HUES48 (cell line): ENCODE results near the gene EEIG1.

Experiments used
- H3K27ac ChIP-seq: one replicate; pipeline ENCODE4 v1.7.0; 2013; ENCODE audit warnings: low read depth, low read length, inconsistent platforms
- H3K27me3 ChIP-seq: 2 replicates; pipeline ENCODE4 v1.6.1; 2013; ENCODE audit warnings: mild to moderate bottlenecking, low read length; ENCODE audit not compliant: control insufficient read depth, insufficient read depth
- H3K36me3 ChIP-seq: 2 replicates; pipeline ENCODE4 v1.6.1; 2013; ENCODE audit warnings: low read length; ENCODE audit not compliant: control insufficient read depth, insufficient read depth
- H3K4me1 ChIP-seq: 2 replicates; pipeline ENCODE4 v1.6.1; 2013; ENCODE audit warnings: mild to moderate bottlenecking, low read length; ENCODE audit not compliant: control insufficient read depth, insufficient read depth
- H3K4me3 ChIP-seq: 2 replicates; pipeline ENCODE4 v1.5.1; 2013; ENCODE audit warnings: mild to moderate bottlenecking, low read depth, low read length
- H3K9ac ChIP-seq: 2 replicates; pipeline ENCODE4 v1.6.1; 2013; ENCODE audit warnings: mild to moderate bottlenecking, low read depth, low read length, moderate library complexity
- H3K9me3 ChIP-seq: 2 replicates; pipeline ENCODE4 v1.6.1; 2013; ENCODE audit warnings: low read length; ENCODE audit not compliant: control insufficient read depth, insufficient read depth

The EEIG1 gene

DNA sequence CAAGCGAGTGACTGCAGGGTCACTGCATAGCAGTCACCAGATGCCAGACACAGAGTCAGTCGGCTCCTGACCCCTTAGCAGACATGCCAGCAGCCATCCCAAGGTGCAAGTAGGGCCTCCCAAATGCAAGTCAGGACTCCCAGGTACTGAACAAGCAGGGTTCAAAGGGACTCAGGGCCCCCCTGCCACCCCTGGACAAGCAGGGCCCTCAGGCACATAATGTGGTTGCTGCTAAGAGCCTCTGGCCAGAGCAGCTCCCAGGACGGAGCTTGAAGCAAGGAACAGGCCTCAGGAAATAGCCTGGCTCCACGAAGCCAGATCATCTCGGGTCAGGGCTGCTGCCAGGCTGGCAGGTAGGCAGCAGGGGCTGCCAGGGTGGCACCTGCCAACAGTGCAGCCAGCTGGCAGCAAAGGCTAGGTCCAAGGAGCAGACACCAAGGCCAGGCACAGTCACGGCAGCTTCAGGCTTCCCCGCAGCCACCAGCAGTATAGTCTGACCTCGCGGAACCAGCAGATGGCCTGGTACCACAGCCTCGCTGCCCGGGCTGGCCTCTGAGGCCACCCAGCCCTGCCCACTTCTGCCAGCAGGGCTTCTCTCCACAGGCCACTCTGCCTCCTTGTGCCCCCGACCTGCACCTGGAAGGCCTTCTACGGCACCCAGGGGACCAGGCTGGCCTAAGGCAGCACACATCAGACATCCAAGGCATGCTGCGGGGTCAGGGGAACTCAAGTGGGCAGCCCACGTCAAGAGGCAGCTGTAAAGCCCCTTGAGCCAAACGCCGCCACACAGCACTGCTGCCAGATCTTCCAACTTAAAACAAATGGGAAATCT lies 7.4 kb downstream of the EEIG1 start:
- no peak overlapping the region for H3K4me3 ChIP-seq
- no peak overlapping the region for H3K27ac ChIP-seq
- no peaks in the 10 kb centered on the region for H3K9me3 ChIP-seq
- no peak overlapping the region; the same call in 1 of the 2 replicates for H3K9ac ChIP-seq
- H3K27me3 ChIP-seq = no peaks in the 10 kb centered on the region
- peaks cover 40% of the 10 kb centered on the region for H3K4me1 ChIP-seq
- H3K36me3 ChIP-seq = no peaks in the 10 kb centered on the region

DNA sequence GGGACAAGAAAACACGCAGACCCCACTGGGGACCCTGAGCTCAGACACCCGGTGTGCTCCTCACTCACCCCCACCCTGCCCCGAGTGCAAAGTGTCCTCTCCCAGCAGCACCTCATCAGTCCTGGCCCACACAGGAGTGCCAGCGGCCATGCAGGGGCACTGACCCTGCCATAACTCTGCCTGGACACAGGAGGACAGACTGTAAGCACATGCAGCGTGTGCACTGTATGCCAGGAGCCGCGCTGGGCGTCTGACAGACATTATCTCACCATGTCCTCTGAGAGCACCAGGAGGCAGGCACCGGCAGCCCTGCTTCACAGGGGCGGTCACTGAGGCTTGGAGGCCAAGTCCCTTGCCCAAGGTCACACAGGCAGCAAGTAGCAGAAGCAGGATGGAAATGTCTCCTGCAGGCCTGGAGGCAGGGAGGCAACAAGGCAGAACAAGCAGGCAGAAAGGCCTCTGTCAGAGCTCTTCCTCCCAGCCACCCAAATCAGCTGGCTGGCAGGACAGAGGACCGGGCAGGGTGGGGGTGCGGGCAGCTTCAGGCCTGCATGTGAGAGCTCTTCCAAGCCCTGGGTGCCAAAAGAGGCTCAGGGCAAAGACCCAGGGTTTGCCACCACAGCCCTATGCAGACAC lies 8.4 kb downstream of the EEIG1 start:
- Histone ChIP-seq H3K4me3 (no peak overlapping the region), H3K36me3 (no peaks in the 10 kb centered on the region), H3K27ac (peak overlapping the region; percentile 57), H3K9ac (peak overlapping the region; percentile 3; the same call in 1 of the 2 replicates), H3K4me1 (peaks cover 30% of the 10 kb centered on the region), H3K27me3 (no peaks in the 10 kb centered on the region), H3K9me3 (no peaks in the 10 kb centered on the region)

DNA sequence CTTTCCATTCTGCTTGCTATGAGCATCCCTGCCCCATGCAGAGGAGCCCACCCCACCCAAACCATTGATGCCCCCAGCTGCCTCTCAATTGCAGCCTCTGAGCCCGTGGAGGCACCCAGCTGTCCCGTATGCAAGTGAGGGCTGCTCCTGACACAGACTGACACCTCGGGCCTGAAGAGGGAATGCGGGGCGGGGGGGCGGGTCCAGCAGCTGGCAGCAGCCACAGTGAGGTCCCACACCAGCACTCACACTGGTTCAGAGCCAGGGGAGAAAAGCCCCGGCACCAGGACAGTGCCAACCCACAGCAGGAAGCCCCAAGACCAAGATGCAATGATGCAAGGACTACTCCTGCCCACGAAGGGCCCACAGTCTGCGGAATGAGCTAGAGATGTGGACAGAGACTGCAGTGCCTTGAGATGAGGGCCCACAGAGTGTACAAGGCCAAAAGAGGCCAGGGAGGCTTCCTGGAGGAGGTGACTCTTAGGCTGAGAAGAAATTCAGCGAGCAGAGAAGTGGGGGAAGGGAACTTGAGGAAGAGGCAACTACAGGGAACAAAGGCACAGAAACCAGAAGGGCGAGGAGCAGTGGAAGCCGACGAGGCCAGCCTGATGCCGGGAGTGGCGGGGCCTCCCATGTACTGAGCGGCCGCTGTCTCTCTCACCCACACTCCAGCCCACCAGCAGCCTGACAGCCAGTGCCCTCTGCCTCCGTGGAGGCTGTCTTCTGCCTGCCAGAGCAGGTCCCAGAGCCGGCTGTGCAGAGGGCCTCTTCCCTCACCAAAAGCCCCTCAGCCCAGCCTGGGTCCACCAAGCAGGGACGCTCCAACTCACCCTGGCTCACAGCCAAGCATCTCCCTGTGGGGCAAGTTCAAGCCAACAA lies 9.2 kb downstream of the EEIG1 start:
- Histone ChIP-seq H3K27ac (peak overlapping the region; percentile 72), H3K9ac (no peak overlapping the region; the same call in 1 of the 2 replicates), H3K9me3 (no peaks in the 10 kb centered on the region), H3K4me1 (peaks cover 31% of the 10 kb centered on the region), H3K4me3 (no peak overlapping the region), H3K36me3 (no peaks in the 10 kb centered on the region), H3K27me3 (no peaks in the 10 kb centered on the region)

DNA sequence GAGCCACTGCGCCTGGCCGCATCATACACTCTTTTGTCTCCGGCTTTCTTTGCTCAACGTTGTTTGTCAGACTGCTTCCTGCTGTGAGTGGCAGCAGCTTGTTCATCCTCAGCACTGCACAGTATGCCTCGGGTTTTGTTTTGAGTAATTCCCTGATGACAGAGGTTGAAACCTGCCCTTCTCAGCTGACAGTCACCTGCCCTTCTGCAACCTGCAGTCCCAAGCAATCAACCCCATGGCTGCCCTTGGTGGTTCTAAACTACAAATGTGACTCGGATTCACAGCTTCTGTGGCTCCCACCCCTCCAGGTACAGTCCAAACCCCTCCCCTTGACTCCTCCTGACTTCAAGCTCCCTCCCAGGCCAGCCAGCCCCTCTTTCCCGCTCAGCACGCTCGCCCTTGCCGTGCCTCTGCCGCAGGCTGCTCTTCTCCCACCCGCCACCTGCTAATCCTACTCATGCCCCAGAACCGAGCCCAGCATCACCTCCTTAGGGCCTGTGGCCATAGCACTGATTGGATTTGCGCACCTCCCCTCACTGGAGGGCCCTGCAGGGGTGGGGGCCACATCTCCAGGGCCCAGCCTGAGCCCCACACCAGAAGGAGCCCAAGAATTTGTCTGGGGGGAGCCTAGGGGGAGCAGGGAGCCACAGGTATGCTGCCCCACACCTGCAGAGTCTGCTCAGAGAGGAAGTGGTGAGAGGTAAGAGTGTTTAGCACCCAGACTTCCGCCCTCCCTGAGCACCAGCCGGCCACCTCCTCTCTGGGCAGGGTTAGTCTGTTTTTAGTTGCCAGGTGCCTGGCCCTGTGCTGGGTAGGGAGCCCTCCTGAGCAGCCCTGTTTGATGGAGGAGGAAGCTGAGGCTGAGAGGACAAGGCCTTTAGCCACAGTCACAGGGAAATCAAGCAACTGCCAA lies 10.1 kb downstream of the EEIG1 start:
- Histone ChIP-seq H3K36me3 (no peaks in the 10 kb centered on the region), H3K4me1 (peaks cover 33% of the 10 kb centered on the region), H3K9me3 (no peaks in the 10 kb centered on the region), H3K4me3 (no peak overlapping the region), H3K27ac (peak overlapping the region; percentile 72), H3K27me3 (no peaks in the 10 kb centered on the region), H3K9ac (no peak overlapping the region; the same call in 1 of the 2 replicates)

DNA sequence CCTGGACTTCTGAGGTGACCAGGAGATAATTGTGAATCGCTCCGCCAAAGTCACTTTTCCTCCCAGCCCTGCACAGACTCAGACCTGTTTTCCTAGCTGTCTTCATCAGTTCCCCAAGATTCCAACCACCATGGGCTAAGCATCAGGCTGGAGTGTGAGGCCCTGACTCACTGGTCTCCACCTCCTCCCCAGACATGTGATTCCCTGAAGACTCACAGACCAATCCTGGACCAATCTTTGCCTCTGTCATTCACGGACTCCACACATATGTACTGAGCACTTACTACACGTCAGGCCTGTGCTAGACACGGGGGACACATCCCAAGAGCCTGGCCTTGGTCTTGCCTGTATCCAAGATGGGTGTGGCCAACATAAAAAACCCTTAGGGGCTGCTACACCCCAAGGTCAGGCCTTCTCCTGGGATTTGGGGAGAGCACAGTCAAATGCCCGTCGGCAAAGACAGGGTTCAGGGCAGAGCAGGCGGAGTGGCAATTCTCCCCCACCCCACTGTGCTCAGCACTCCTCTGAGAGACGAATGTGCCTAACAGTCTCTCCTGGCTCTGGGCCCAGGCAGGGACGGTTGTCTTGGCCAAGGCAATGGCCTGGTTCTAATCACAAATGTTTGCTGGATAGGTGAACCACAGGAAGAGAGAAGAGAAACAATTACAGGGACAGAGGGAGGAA lies 11.9 kb downstream of the EEIG1 start:
- no peaks in the 10 kb centered on the region for H3K27me3 ChIP-seq
- no peak overlapping the region for H3K27ac ChIP-seq
- H3K9me3 ChIP-seq = no peaks in the 10 kb centered on the region
- no peak overlapping the region for H3K4me3 ChIP-seq
- H3K9ac ChIP-seq = no peak overlapping the region
- no peaks in the 10 kb centered on the region for H3K36me3 ChIP-seq
- peaks cover 39% of the 10 kb centered on the region for H3K4me1 ChIP-seq

DNA sequence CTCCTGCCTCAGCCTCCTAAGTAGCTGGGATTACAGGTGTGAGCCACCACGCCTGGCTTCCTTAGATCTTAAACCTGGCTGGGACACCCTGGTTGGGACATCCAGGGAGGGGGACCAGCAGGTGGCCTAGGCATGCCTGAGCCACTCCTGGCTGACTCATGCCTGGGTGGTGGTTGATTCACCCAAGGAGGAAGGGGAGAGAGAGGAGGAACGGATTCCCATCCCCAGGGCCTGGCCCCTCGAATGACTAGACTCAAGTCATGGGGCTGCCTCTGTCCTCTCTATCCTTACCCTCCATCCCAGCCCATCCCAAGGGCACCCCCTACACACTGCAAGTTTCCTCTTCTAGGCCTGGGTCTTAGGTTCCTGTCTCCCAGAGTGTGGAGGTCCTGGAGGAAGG lies 12.7 kb downstream of the EEIG1 start:
- Histone ChIP-seq H3K27me3 (no peaks in the 10 kb centered on the region), H3K4me3 (no peak overlapping the region), H3K36me3 (no peaks in the 10 kb centered on the region), H3K27ac (no peak overlapping the region), H3K9ac (no peak overlapping the region), H3K4me1 (peaks cover 39% of the 10 kb centered on the region), H3K9me3 (no peaks in the 10 kb centered on the region)

DNA sequence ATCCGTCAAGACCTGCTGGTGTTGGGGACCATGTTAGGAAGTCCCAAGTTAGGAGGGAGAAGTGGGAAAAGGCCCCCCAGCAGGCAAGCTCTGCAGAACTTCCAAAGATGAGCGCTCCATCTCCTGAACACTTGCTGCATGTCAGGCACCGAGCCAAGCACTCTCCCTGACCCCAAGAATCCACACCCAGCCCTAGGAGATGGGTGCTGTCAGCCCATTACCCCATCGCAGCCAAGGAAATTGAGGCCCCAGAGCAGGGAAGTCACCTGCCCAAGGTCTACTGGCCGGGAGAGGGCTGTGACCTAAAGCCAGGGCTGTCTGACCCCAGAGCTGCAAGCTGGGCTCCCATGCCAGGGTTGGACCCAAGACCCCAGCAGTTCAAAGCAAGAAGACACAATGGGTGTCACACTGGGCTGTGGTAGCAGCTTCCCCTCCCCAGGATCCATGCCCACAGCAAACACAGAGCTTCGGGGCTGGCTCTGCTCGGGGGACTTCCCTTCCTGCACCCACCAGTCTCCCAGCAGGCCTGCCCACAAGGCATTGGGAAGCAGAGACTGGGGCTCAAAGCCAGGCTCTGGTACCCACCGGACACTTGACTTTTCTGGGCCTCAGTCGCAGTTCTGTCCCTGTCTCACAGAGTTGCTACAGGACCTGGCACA lies 13.5 kb downstream of the EEIG1 start:
- Histone ChIP-seq H3K27me3 (no peaks in the 10 kb centered on the region), H3K4me1 (peaks cover 36% of the 10 kb centered on the region), H3K27ac (no peak overlapping the region)

DNA sequence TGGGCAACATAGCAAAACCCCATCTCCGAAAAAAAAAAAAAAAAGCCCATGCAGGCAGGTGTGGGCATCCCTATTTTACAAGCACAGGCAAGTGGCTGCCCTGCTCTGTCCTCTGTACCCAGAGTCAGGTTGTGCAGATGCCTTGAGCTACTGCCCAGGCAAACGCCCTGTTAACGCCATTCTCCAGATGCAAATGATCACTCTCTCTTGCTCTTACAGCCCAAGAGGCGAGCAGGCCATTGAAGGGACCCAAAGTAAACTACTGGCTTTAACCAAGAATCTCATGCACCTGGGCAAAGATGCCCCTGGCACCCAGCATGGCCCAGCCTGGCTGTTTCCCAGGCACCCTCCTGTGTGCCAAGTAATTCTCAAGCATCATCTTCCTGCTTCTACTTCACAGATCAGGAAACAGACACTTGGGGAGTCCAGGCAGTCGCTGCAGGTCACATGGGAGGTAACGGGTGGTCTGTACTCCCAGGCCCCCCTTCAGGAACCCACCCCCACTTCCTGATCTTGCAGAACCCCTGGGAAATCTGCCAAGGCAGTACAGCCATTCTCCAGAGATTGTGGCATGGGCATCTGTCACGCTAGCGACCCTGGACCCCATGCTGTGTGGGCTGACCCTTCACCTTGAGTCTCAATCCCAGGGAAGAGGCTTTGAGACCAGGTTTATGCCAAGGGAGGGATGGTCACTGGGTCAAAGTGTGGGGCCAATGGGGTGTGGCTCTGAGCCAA lies 14.2 kb downstream of the EEIG1 start:
- H3K27ac ChIP-seq = no peak overlapping the region
- no peaks in the 10 kb centered on the region for H3K36me3 ChIP-seq
- H3K4me1 ChIP-seq = peaks cover 34% of the 10 kb centered on the region
- no peaks in the 10 kb centered on the region for H3K9me3 ChIP-seq
- H3K27me3 ChIP-seq = no peaks in the 10 kb centered on the region
- H3K9ac ChIP-seq = no peak overlapping the region
- no peak overlapping the region for H3K4me3 ChIP-seq

More for the DNA sequence above, 13.5 kb downstream of the EEIG1 start:
- no peak overlapping the region for H3K9ac ChIP-seq
- no peaks in the 10 kb centered on the region for H3K9me3 ChIP-seq
- H3K4me3 ChIP-seq = no peak overlapping the region
- H3K36me3 ChIP-seq = no peaks in the 10 kb centered on the region

DNA sequence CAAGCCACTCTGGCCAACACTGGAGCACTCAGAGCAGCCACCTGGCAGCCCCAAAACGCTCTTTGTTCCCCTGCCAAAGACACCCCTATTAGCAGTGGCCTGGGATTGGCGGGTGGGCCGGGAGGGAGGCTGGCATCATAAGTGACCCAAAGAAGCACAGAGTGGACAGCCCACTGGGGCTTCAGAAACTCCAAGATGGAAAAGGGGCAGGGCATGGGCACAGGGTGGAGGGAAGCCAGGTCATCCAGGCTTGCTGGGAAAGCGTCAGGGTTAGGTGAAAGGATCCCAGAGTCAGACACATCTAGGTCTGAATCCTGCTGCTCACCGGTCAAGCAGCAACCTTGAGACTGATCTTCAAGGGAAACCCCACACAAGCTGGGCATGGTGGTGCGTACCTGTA lies 14.8 kb downstream of the EEIG1 start:
- H3K4me3 ChIP-seq = no peak overlapping the region
- no peak overlapping the region for H3K27ac ChIP-seq
- H3K4me1 ChIP-seq = peaks cover 28% of the 10 kb centered on the region
- no peaks in the 10 kb centered on the region for H3K36me3 ChIP-seq
- H3K9ac ChIP-seq = peak overlapping the region; percentile 45; the same call in 1 of the 2 replicates
- no peaks in the 10 kb centered on the region for H3K9me3 ChIP-seq
- H3K27me3 ChIP-seq = no peaks in the 10 kb centered on the region
